Mononuclear cell (primary cell): ENCODE measurements around the gene PAK1. TPM values are rescaled to one million over a fixed set of nuclear protein-coding genes. Genes with fewer than 3 reads are reported as not detected.

Source experiments
- H3K27me3 ChIP-seq: 2 replicates; pipeline ENCODE4 v1.6.0; 2011; ENCODE audit warnings: low read length, control low read depth; ENCODE audit not compliant: insufficient read depth
- H3K4me1 ChIP-seq: 2 replicates; pipeline ENCODE4 v1.5.1; 2011; ENCODE audit warnings: mild to moderate bottlenecking, low read length, control low read depth; ENCODE audit not compliant: insufficient read depth
- H3K4me3 ChIP-seq: 2 replicates; pipeline ENCODE4 v1.5.1; 2011; ENCODE audit warnings: mild to moderate bottlenecking, low read length, moderate library complexity
- H3K9me3 ChIP-seq: 2 replicates; pipeline ENCODE4 v1.5.1; 2011; ENCODE audit warnings: low read depth, mild to moderate bottlenecking, control low read depth, low read length
- total RNA-seq: library from RNA; depleted of rRNA; stranded (reverse); fragments of >200 nt; gene quantifications from one replicate; pipeline ENCODE4 v1.2.3, GENCODE V29; 2012

PAK1 gene
- total RNA-seq, 1 donor: 29.2 TPM

DNA sequence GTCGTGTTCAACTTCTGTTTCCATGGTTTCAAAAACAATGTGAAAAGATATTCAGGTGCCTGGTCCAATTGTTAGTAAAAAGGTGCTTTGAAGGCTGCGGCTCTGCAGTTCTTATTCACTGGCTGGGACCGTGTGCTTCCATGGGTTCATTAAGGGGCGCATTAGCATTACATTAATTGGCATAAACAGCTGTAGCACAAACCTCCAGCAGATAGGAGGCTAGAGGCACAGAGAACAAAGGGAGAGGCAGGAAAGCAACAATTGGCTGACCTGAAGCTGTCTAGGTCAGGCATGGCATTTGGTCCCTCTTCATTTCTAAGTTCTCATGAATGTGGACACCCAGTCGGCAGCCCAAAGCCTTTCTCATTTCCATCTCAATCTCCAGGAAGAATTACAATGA lies 16.6 kb downstream of the PAK1 start:
- Histone ChIP-seq H3K4me1 (peaks cover 17% of the 10 kb centered on the region), H3K9me3 (no peaks in the 10 kb centered on the region), H3K4me3 (no peak overlapping the region), H3K27me3 (no peaks in the 10 kb centered on the region)

DNA sequence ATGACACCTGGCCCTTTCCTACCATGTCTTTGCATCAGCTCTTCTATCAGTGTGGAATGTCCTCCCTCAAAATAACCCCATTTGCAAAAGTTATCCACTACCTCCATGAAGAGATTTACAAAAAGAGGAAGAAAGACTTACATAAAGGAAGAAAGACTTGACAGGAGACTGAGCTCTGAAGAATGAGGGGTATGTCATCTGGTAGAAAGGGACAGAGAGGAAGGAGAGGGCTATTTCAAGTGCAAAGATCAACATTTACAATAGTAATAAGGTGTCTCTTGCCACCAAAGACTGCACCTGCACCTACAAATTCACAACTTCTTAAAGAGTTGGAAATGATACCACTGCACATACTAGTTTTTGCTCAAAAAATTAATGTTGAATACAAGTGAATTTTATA lies 18.2 kb downstream of the PAK1 start:
- Histone ChIP-seq H3K4me3 (no peak overlapping the region), H3K9me3 (no peaks in the 10 kb centered on the region), H3K4me1 (peaks cover 23% of the 10 kb centered on the region), H3K27me3 (no peaks in the 10 kb centered on the region)

DNA sequence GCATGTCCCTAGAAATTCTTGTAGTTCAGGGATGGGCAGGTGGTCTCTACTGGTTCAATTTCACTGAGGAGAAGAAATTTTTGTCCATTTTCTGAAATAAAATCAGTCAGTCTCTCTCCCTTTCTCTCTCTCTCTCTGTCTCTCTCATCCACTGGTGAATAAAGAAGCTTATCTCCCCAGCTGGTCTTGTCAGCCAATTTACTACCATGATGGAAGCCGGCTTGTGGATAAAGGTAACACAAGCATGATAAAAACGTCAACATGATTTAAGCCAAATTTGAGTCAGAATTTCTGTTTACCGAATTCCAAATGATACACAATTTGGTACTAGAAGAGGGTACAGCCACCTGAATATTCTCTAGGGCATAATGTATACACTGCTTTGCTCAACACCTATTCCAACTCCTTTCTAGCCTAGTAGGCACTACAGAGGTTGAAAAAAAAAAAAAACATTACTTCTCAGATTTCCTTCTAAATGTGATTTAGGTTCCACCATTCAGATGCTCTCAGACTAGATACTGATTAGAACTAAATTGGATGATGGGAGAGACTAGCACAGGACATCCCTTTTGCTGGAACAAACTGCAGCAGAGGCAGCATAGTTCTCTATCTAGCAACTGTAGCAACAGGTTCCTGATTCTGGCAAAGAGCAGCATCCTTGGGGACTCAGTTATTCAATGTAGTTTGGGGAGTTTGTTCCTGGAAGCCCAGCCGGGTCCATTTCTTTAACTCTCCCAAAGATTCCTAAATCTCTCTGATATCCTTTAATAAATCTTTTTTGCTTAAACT lies 18.8 kb downstream of the PAK1 start:
- Histone ChIP-seq H3K4me3 (no peak overlapping the region), H3K9me3 (no peaks in the 10 kb centered on the region), H3K4me1 (peaks cover 30% of the 10 kb centered on the region)

DNA sequence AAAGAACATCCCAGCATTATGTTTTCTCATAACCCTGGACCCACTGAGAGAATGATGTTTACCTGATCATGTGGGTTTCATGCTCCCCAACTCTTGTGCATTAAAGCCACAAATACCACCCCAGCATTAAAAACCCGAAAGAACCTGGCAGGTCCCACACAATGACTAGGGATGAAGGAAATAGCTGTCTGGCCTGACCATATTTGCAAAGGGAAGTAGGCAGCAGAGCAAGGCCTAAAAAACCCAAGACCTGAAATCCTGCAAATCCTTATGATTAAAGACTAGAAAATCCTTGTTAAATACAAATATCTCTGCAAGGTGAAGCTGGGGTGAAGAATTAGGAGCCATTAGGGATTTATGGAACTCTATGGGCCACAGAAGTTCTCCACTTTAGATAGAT lies 23.7 kb downstream of the PAK1 start:
- Histone ChIP-seq H3K9me3 (no peaks in the 10 kb centered on the region), H3K4me1 (peaks cover 48% of the 10 kb centered on the region), H3K4me3 (no peak overlapping the region)

More for the DNA sequence above, 18.8 kb downstream of the PAK1 start:
- H3K27me3 ChIP-seq: no peaks in the 10 kb centered on the region

DNA sequence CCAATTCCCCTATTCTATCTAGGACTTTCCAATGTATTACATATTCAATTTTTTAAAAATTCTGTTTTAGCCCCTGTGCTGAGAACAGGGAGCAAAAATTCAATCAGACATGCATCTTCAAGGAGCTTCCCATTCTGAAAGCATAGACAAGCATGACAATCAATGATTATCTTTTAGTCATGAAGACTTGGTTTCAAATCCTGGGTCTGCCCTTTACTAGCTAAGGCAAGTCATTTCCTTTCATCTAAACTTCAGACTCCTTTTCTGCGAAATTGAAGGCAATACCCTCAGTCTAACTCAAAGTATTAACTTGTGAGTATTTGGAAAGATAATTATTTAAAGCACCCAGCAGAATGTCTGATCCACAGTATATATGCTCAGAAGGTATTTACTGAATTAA lies 24.1 kb downstream of the PAK1 start:
- Histone ChIP-seq H3K4me3 (no peak overlapping the region), H3K4me1 (peaks cover 52% of the 10 kb centered on the region)

More for the DNA sequence above, 23.7 kb downstream of the PAK1 start:
- no peaks in the 10 kb centered on the region for H3K27me3 ChIP-seq

DNA sequence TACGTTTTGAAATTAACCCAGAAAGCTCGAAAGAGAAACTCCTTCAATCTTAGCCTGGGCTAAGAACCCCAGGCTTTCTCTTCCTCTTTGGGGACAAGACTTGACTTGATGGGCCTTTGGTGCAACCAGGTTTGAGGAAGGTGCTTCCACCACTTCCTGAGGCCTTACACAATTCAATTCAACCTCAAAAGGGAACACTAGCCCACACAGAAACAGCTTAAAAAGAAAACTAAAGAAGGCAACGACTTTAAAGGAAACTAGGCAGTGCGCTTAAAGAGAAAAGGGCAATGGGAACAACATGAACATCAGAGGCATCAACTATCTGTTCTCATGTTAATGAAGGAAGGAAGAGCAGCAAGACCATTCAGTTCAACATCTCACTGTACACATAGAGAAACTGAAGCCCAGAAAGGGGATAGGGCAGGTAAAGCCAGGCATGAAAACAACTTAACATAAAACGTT lies 24.8 kb downstream of the PAK1 start:
- Histone ChIP-seq H3K27me3 (no peaks in the 10 kb centered on the region), H3K4me3 (no peak overlapping the region), H3K4me1 (peaks cover 57% of the 10 kb centered on the region), H3K9me3 (no peaks in the 10 kb centered on the region)

More for the DNA sequence above, 24.1 kb downstream of the PAK1 start:
- H3K27me3 ChIP-seq: no peaks in the 10 kb centered on the region
- H3K9me3 ChIP-seq: no peaks in the 10 kb centered on the region

DNA sequence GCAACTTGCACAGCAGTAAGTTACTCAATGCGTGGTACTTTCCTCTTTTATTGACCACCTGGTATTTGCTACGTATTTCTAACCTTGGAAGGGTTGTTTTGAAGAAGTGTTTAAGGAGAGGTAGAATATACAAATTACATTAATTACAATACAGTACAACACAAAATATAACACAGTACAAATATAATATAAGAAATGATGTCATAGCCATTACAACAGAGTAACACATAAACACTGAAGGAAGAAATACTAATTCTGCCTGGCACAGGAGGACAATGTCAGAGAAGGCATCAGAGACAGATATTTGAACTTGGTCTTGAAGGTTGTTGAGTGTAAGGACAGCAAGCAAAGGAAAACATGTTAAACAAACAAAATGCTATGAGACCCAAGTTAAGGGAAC lies 25.6 kb downstream of the PAK1 start:
- no peaks in the 10 kb centered on the region for H3K9me3 ChIP-seq
- no peak overlapping the region for H3K4me3 ChIP-seq
- peaks cover 61% of the 10 kb centered on the region for H3K4me1 ChIP-seq
- no peaks in the 10 kb centered on the region for H3K27me3 ChIP-seq

DNA sequence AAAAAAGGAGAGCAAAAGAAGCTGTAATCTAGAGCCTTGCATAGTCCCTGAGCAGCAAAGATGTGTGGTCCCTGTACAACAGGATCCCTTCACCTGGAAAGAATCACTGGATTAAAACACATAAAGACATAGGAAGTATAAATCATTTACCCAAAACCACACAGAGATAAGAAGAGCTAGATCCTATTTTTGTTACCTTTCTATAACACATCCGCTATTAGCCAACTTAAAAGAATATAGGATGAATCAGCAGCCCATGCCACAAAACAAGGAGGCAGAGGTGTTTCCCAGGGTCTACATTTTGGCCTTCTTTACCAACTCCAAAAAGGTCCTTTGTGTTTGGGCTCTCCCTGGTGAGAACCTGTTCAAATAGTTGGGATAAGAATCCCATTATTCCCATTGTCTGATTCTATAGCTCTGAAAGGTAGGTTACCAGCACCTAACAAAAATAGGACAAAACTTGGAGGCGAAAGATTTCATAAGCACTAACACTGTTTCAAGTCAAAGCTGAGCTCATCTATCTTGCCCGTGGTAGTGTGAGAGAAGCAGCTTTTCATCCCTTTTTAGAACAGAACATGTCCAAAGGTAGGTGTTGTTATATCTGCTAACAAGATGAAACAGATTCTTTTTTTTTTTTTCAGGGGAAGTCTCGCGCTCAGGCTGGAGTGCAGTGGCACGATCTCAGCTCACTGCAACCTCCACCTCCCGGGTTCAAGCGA lies 26.8 kb downstream of the PAK1 start:
- Histone ChIP-seq H3K27me3 (no peaks in the 10 kb centered on the region), H3K4me1 (peaks cover 61% of the 10 kb centered on the region), H3K4me3 (no peak overlapping the region), H3K9me3 (no peaks in the 10 kb centered on the region)

DNA sequence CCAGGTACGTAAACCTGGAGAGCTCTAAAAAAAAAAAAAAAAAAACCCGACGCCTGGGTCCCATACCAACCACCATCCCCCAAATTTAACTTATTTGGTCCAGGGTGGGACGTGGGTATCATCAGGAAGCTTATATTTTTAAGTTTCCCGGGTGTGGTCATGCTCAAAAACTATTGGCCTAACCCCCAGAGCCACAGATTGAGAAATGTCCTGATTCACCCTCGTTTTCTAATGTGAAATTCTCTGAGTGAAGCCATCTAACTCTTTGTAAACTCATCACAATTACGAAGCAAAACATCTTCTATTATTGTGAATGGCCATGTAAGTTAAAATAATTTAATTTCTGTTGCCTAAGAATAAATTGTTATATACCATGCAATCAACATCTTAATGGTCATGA lies 29.6 kb downstream of the PAK1 start:
- Histone ChIP-seq H3K27me3 (no peaks in the 10 kb centered on the region), H3K4me3 (no peak overlapping the region), H3K4me1 (peaks cover 49% of the 10 kb centered on the region), H3K9me3 (no peaks in the 10 kb centered on the region)

DNA sequence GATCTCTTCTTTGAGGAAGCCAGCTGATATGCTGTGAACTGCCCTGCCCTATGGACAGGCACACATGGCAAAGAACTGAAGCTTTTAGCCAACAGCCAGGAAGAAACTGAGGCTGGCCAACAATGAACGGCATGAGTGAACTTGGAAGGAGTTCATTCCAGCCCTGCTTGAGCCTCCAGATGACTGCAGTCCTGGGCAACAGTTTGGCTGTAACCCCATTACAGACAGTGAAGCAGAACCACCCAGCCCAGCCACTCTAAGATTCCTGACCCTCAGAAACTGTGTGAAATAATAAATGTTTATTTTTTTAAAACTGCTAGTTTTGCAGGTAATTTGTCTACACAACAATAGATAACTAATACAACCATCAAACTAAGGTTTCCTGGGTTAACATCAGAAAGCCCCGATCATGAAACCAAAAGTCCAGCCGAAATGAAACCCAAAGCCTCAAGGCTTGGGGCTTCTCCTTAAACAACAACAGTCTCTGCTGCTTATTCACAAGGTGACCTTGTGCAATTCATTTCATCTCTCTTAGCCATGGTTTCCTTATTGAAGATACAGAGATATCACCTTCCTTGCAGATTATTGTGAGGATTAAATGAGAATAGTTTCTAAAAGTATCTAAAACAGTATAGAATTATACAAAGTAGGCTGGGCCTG lies 31.4 kb downstream of the PAK1 start:
- Histone ChIP-seq H3K4me1 (peaks cover 46% of the 10 kb centered on the region), H3K4me3 (no peak overlapping the region), H3K9me3 (no peaks in the 10 kb centered on the region), H3K27me3 (no peaks in the 10 kb centered on the region)

DNA sequence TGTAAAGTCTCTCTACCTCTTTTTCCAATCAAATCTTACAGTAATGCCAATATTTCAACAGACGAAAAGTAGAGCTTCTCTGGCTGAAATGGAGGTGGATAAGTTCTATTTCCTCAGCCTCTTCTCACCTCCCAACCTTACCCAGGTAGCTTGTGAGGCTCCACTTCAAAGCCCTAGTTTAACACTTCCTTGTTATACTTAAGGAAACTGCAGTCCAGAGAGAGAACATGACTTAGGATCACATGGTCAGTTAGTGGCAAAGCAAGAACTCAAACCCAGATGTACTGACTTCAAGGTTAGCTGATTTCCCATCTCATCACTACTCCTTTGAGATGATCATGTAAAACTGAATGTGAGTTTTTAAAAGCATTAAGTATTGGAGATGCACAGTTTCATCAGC lies 32.5 kb downstream of the PAK1 start:
- H3K4me1 ChIP-seq: peaks cover 38% of the 10 kb centered on the region
- no peak overlapping the region for H3K4me3 ChIP-seq
- no peaks in the 10 kb centered on the region for H3K9me3 ChIP-seq
- no peaks in the 10 kb centered on the region for H3K27me3 ChIP-seq

DNA sequence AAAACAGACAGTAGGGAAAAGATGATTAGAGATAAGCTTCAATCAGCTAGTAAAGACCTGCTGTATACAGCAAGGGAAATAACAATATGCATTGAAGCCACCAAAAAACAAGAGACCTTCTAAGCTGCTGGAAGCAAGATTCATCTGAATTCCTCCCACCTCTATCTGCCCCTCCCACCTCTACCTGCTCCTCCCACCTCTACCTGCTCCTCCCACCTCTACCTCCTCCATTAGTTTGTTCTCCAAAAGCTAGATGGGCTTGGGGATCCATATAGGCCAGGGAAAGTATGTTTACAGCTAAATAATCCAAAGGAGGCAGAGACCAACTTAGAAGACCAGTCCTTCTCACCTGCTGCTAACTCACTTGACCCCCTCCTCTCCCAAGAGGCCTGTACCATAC lies 33.2 kb downstream of the PAK1 start:
- H3K27me3 ChIP-seq: no peaks in the 10 kb centered on the region
- H3K4me1 ChIP-seq: peaks cover 35% of the 10 kb centered on the region
- no peaks in the 10 kb centered on the region for H3K9me3 ChIP-seq

DNA sequence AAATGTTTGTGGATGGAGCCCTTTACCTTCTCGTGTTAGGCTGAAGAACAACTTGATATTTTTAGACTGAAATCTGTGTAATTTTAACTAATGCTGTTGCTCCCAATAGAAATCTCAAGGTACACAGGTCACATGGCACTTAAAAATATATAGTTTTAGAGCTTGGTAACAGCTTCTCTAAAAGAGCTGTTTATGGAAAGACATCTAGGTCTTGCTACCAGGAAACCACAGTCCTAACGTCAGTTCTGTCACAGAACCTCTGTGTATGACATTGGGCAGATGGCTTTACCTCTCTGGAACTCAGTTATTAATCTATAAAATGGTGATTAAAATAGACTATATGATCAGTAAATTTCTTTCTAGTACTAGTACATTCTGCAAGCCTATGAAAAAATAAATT lies 35.4 kb downstream of the PAK1 start:
- H3K4me3 ChIP-seq: no peak overlapping the region
- peaks cover 17% of the 10 kb centered on the region for H3K4me1 ChIP-seq
- no peaks in the 10 kb centered on the region for H3K9me3 ChIP-seq
- H3K27me3 ChIP-seq: no peaks in the 10 kb centered on the region

More for the DNA sequence above, 33.2 kb downstream of the PAK1 start:
- H3K4me3 ChIP-seq: no peak overlapping the region

DNA sequence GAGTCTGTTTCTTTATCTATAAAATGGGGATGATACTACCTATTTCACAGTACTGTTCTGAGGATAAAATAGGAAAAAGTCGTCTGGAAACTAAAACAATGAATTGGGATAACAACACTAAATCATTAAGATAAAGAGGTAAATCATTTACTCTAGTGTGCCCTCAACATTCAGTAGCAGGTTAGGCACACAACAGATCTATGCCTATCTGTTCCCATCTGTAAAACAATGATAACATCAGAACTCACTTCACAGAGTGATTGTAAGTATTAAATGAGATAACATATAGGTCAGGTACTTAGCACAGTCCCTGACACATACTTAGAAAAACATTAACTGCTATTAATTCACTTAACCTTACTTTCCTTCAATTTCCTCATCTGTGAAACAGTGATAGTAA lies 36.9 kb downstream of the PAK1 start:
- H3K4me1 ChIP-seq: peaks cover 17% of the 10 kb centered on the region
- no peaks in the 10 kb centered on the region for H3K9me3 ChIP-seq
- no peak overlapping the region for H3K4me3 ChIP-seq
- H3K27me3 ChIP-seq: no peaks in the 10 kb centered on the region

DNA sequence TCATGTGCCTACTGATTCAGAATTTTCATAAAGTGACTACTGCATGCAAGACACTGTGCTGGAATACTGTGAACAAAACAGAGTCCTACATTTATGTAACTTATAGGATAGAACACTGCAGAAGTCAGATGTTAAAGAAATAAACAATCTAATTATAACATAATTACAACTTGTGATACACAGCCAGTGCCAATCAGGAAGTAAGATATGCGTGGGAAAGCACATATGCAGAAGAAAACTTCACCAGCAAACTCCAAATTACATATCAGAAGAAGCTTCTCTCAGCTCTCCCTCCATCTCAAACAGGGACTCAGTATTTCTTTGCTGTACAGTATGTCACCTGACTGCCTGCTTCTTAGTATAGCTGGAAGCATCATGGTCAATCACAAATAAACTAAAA lies 37.4 kb downstream of the PAK1 start:
- H3K4me1 ChIP-seq: peaks cover 13% of the 10 kb centered on the region

More for the DNA sequence above, 37.4 kb downstream of the PAK1 start:
- Histone ChIP-seq H3K27me3 (no peaks in the 10 kb centered on the region), H3K4me3 (no peak overlapping the region), H3K9me3 (no peaks in the 10 kb centered on the region)
